Kidney (tissue), 14 donors: Measurements from ENCODE around the gene C9. TPM values are rescaled to one million over a fixed set of nuclear protein-coding genes. Genes with fewer than 3 reads are reported as not detected.

Source experiments
- DNase-seq, 5 donors: peaks; one replicate each; pipeline ENCODE4 v3.0.0-alpha.2; 2013 to 2020
- FAIRE-seq: peaks from 2 replicates; lab custom pipeline; 2012; peaks lifted over from hg19 to GRCh38; lab: Jason Lieb, UNC
- H3K27ac ChIP-seq, 2 donors: one replicate each; pipeline ENCODE4 v1.7.0; 2013; ENCODE audit warnings: low read depth in 2 of 2, low read length in 2 of 2, inconsistent platforms in 1 of 2
- H3K27me3 ChIP-seq: one replicate; pipeline ENCODE4 v1.7.1; 2013; ENCODE audit warnings: low read length, inconsistent platforms; ENCODE audit not compliant: control insufficient read depth, insufficient read depth
- H3K36me3 ChIP-seq, 3 donors: one replicate each; pipeline versions ENCODE4 v1.7.0 to v1.7.1; 2013; ENCODE audit warnings: low read length in 3 of 3, control low read depth in 1 of 3, inconsistent platforms in 1 of 3; ENCODE audit not compliant: insufficient read depth in 3 of 3, control insufficient read depth in 2 of 3
- H3K4me1 ChIP-seq, 3 donors: one replicate each; pipeline versions ENCODE4 v1.7.0 to v1.7.1; 2013; ENCODE audit warnings: low read length in 3 of 3, inconsistent platforms in 1 of 3, low read depth in 1 of 3; ENCODE audit not compliant: control insufficient read depth in 2 of 3, insufficient read depth in 2 of 3
- H3K4me3 ChIP-seq, 3 donors: one replicate each; pipeline versions ENCODE4 v1.7.0 to v1.8.1; 2013; ENCODE audit warnings: low read length in 3 of 3, control low read depth in 1 of 3, inconsistent platforms in 1 of 3
- H3K9ac ChIP-seq, 3 donors: one replicate each; pipeline versions ENCODE4 v1.7.0 to v1.7.1; 2013; ENCODE audit warnings: low read length in 3 of 3, control low read depth in 1 of 3, inconsistent platforms in 1 of 3
- H3K9me3 ChIP-seq, 3 donors: one replicate each; pipeline versions ENCODE4 v1.7.0 to v1.7.1; 2013; ENCODE audit warnings: low read length in 3 of 3, control low read depth in 1 of 3, inconsistent platforms in 1 of 3; ENCODE audit not compliant: control insufficient read depth in 2 of 3, insufficient read depth in 1 of 3
- intact Hi-C: fragments of 100-400 bp; cut with DNase I; formaldehyde crosslinking; loops from one replicate; pipeline ENCODE4 v1.11.1; 2022
- polyA plus RNA-seq: library from polyadenylated mRNA; stranded (reverse); fragments of 350-450 nt; fragmentation: Illumina TruSeq; extraction: RNeasy Lipid Tissue Mini Kit (QIAGEN cat#74804); gene quantifications from one replicate; pipeline ENCODE4 v1.2.3, GENCODE V29; 2014; ENCODE audit warnings: low read depth, low replicate concordance; ENCODE audit not compliant: insufficient read depth
- total RNA-seq: library from RNA; stranded (reverse); fragmentation: NEBNext Ultra II Directional; extraction: Animal tissue kit (Norgen Biotek cat#: 25700); gene quantifications from one replicate; pipeline ENCODE4 v1.2.1, GENCODE V29; 2021
- TF ChIP-seq, protein P1 (sequence below): IDR thresholded peaks from 3 replicates; pipeline ENCODE4 v1.5.1; 2012; ENCODE audit warnings: mild to moderate bottlenecking, moderate library complexity, borderline replicate concordance; ENCODE audit not compliant: insufficient read depth; ENCODE audit errors: extremely low read depth
- donor health status: control.
- donor health status: control.
- donor health status: control.
- donor health status: control.
- donor health status: control.
- donor health status: DM: yes; HTN: yes; CAD: no.
- donor health status: Normal renal cell carcinoma (clear cell type).

The C9 gene
- total and polyA plus RNA-seq, 2 donors from 2014 or later = 1.5 to 4.5 TPM

DNA sequence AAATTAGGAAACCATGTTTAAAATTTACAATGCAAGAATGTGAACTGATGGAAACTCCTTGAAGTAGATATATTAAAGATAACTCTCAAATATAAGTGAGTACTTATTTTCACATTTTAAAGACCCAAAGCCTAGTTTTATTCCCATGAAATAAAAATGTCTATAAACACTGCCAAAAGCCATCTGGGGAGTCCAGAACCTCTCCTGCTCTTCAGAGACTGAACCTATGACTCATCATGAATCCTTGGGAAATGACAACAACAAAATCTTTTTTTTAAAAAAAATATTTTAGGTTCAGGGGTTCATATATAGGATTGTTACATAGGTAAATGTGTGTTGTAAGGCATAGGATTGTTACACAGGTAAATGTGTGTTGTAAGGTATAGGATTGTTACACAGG, 111.1 kb downstream of the C9 start:
- no peaks in the 10 kb centered on the region for H3K27me3 ChIP-seq
- intact Hi-C loops = no loop called here
- no peak overlapping the region for H3K9ac ChIP-seq
- peaks cover 0 to 11% (median 5%) of the 10 kb centered on the region in 3 donors for H3K4me1 ChIP-seq
- no peak overlapping the region for H3K27ac ChIP-seq
- TF ChIP-seq, protein P1, sequence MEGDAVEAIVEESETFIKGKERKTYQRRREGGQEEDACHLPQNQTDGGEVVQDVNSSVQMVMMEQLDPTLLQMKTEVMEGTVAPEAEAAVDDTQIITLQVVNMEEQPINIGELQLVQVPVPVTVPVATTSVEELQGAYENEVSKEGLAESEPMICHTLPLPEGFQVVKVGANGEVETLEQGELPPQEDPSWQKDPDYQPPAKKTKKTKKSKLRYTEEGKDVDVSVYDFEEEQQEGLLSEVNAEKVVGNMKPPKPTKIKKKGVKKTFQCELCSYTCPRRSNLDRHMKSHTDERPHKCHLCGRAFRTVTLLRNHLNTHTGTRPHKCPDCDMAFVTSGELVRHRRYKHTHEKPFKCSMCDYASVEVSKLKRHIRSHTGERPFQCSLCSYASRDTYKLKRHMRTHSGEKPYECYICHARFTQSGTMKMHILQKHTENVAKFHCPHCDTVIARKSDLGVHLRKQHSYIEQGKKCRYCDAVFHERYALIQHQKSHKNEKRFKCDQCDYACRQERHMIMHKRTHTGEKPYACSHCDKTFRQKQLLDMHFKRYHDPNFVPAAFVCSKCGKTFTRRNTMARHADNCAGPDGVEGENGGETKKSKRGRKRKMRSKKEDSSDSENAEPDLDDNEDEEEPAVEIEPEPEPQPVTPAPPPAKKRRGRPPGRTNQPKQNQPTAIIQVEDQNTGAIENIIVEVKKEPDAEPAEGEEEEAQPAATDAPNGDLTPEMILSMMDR = no peak
- FAIRE-seq = no peak
- H3K4me3 ChIP-seq = no peak overlapping the region
- DNase-seq = no peak
- no peaks in the 10 kb centered on the region for H3K36me3 ChIP-seq
- H3K9me3 ChIP-seq = no peaks in the 10 kb centered on the region

DNA sequence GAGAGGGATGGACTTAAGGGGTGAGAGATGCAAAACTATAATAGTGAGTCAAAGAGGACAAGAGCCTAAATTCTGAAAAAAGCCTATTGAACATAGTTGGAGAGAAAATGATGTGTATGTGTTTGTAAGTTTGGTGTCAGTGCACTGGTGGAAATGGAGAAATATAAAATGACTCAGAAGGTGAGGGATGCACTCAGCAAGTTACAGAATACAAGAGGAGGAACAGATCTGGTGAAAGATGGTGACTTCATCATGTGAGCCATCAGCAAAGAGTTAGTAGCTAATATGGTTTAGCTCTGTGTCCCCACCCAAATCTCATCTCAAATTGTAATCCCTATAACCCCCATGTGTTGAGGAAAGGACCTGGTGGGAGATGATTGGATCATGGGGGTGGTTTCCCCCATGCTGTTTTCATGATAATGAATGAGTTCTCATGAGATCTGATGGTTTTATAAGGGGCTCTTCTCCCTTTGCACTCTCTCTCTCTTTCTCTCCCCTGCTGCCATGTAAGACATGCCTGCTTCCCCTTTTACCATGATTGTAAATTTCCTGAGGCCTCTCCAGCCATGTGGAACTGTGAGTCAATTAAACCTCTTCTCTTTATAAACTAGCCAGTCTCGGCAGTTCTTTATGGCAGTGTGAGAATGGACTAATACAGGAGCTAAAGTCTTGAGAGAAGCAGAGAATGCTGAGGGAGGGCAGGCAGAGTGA, 114.6 kb downstream of the C9 start:
- Histone ChIP-seq H3K27me3 (no peaks in the 10 kb centered on the region), H3K9me3 (no peaks in the 10 kb centered on the region), H3K36me3 (no peaks in the 10 kb centered on the region), H3K27ac (no peak overlapping the region), H3K4me1 (no peaks in the 10 kb centered on the region), H3K4me3 (no peak overlapping the region), H3K9ac (no peak overlapping the region)
- FAIRE-seq (no peak), DNase-seq (no peak)
- TF ChIP-seq, protein P1 = no peak
- intact Hi-C loops = no loop called here

DNA sequence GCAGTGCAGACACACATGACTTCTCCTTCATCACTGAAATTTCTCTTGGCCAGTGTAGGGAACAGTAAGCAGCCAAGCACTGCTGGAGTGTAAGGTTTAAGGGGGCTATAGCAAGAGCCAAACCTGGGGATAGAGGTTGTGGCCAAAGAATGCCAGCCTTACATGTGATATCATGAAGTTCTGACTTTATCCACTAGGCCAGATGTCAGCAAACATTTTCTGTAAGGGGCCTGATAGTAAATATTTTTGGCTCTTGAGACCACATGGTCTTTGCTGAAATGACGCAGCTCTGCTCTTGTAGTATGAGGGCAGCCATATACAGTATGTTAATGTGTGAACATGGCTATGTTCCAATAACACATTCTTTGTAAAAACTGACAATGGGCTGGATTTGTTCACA, 115.2 kb downstream of the C9 start:
- Histone ChIP-seq H3K4me3 (no peak overlapping the region), H3K27ac (no peak overlapping the region), H3K9ac (no peak overlapping the region), H3K36me3 (no peaks in the 10 kb centered on the region), H3K4me1 (no peaks in the 10 kb centered on the region), H3K27me3 (no peaks in the 10 kb centered on the region), H3K9me3 (no peaks in the 10 kb centered on the region)
- intact Hi-C loops = no loop called here
- FAIRE-seq (no peak), DNase-seq (no peak)
- TF ChIP-seq, protein P1 = no peak
